ENCODE data around the gene TMEM151B.

The TMEM151B gene

DNA sequence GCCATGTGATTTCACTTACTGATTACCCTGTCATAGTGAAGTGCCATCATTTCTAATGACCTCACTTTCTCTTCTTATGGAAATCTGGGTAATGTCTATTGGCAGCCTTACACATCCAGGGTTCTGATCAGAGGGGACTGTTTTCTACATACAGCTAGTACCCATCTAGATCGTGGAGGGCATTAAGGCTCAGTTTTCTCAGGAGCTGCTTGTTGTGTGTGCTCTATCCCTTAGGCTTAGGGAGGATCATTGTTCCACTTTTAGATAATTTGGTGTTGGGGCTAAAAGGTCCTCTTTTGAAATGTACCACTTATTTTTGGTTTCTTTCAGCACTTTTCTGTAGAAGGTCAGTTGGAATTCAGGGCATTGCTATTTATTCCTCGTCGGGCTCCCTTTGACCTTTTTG, 19.5 kb upstream of the TMEM151B start:
- no peak for DNase-seq (ENCODE audit: low read depth)

DNA sequence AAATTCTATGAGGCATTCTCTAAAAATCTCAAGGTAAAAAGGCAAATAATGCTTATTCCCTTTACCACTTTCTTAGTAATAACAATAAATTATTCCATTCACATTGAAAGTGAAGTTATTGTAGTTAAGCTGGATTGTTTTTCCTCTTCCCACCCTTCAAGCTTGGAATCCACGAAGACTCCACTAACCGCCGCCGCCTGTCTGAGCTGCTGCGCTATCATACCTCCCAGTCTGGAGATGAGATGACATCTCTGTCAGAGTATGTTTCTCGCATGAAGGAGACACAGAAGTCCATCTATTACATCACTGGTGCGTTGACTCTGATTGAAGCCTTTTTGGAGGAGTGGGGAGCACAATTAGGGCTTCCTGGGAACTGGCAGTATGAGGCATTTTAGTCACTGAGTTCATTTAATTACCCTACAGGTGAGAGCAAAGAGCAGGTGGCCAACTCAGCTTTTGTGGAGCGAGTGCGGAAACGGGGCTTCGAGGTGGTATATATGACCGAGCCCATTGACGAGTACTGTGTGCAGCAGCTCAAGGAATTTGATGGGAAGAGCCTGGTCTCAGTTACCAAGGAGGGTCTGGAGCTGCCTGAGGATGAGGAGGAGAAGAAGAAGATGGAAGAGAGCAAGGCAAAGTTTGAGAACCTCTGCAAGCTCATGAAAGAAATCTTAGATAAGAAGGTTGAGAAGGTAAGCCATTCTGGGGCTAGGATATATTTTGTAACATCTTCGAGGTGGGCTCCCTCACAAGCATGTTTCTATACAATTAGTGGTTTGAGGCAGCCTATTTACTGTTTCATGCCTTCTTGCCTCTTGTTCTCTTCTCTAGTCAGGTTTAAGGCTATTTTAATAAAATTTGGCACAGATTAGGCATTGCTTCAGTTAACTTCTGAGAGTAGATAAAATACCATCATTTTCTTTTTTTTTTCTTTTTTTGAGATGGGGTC, 18.4 kb upstream of the TMEM151B start:
- DNase-seq (ENCODE audit: low read depth) = no peak

GRCh38 chr6:44253307-44254101, 16.7 kb upstream of the TMEM151B start:
- peak; percentile 73 for DNase-seq (ENCODE audit: low read depth)

DNA sequence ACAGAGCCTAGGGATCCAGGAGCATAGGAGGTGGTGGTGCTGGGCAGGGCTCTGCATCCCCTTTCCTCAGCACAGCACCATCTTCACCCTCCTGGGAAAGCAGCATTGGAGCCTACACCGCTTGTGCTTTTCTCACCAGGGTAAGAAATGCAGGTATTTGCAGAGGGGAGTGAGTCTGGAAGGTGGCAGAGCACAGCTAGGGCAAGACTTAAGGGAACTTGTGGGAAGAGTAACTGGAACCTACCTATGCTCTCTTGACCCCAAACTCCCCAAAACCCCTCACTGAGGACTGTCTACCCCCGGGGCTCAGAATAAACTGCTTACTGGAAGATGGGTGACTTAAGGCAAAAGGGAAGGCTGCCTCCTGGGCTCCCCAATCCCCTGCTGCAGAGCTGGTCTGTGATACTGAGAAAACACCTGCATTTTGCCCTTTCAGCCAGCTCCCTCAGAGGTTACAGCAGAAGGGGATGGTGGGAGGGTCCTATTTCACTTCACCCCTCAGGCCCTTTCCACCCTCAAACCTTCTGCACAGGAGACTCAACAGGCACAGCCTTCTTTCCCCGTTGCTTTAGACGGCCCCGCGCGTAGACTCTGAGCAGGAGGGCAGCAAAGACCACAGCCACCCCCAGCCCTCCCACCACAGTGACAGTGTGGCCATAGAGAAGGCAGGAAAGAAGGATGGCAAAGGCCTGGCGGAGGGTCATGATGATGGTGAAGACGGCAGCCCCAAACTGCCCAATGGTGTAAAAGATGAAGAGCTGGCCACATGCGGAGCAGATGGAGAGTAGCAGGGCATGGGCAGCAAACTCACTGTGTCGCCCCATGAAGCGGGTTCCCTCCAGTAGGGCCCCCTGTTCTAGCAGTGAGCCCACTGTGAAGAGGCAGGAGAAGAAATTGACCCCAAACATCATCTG, 15.8 kb upstream of the TMEM151B start:
- peak; percentile 42 for DNase-seq (ENCODE audit: low read depth)

- DNase-seq (ENCODE audit: low read depth) = peak; percentile 48
Measured at GRCh38 chr6:44255105-44255808, 15.0 kb upstream of the TMEM151B start.

DNA sequence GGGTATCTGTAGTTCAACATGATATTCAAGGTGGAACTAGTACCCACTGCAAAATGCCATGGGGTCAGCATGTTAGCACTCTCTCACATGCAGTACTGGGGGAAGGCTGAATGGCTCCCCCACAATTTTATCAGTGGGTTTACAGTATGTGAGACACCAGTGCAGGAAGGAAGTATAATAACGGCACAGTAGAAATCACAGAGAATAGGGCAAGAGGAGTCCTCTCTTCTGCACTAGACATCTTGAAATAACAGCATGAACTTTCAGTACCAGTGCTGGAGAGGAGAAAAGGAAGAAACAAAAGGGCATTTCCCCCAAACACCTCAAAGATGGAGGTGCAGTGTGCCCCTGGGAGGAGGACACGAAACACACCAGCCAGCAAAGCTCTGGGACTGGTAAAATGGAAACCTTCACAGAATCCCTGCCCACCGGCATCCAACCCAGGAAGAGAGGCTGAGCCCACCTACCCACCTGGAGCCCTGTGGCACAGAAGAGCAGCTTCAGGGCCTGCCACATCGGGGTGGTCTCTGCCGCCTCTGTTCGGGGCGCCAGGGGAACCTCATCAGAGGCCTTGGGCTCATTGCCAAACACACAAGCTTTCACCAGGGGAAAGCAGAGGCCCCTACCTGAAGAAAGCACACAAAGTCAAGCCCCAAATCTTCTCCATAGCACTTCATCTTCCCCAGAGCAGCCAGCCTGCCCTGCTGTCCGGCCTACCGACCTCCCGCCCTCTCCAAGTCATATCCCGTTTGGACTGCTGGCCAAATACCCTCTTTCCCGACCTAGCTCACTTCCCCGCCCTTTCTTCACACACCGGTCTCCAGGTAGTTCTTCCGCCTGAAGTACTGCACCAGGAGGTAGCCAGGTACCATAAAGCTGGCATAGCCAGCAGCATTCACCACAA, 14.1 kb upstream of the TMEM151B start:
- peak; percentile 57 for DNase-seq (ENCODE audit: low read depth)

GRCh38 chr6:44256775-44257024, 13.6 kb upstream of the TMEM151B start:
- no peak for DNase-seq (ENCODE audit: low read depth)

- DNase-seq (ENCODE audit: low read depth) = peak; percentile 81
Measured at GRCh38 chr6:44257025-44257752, 13.1 kb upstream of the TMEM151B start, which contains the start of gene SLC35B2. Gene SLC35B2, minus strand, starts transcription at chr6:44257528. Its CDS starts 118 bp downstream, at chr6:44257410.

DNA sequence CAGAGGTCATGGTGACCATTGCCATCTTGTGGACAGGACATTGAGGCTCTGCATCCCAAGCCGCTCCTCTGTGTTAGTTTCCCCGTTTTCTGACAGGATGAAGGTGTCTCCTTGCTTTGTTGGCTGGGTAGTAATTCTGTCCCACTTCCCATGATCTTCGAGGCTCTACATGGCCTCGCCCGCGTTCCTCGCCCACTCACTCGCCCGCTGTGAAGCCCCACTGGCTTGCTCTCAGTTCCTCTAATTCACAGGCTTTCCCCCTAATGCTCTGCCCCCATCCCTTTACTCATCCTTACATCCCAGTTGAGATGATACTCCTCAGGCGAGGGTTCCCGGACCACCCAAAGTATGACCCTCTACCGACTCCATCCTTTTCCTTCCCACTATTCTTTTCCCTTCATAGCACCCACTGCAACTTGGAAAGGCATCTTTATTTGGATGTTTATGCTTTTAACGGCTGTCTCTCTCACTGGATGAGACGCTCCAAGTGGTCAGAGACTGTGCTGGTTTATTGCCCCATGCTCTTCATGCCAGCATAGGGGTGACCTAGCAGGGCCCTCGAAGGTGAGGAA, 12.4 kb upstream of the TMEM151B start:
- no peak for DNase-seq (ENCODE audit: low read depth)

DNA sequence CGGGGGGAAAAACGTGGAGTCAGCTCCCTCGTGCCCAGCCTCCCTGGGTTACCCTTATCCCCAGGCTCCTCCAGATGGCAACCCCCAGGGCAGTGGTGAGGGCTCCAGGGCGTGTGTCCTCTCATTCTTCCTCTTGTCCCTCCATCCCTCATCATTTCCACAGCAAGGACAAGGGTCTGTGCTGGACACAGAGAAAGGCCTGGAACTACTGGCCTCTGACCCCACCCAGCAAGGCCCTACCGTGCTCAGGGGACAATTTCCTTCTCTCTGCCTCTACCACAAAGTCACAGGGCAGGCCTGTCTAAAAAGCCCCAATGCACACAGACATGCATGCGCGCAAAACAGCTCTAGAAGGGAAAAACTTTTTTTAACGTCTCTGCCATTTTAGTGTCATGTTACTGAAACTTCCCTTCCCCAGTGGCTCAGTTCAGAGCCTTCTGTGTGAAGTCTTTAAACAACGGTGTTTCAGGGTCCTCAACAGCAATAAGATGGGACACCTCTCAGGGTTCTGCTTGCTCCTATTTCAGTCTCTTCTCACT, 11.9 kb upstream of the TMEM151B start:
- DNase-seq (ENCODE audit: low read depth) = no peak

GRCh38 chr6:44258921-44259320, 11.3 kb upstream of the TMEM151B start:
- DNase-seq (ENCODE audit: low read depth) = no peak

GRCh38 chr6:44260011-44260410, 10.2 kb upstream of the TMEM151B start:
- no peak for DNase-seq (ENCODE audit: low read depth)

- DNase-seq (ENCODE audit: low read depth) = no peak
Measured at GRCh38 chr6:44260451-44261297, 9.6 kb upstream of the TMEM151B start.

GRCh38 chr6:44261581-44261980, 8.7 kb upstream of the TMEM151B start:
- DNase-seq (ENCODE audit: low read depth) = no peak

DNA sequence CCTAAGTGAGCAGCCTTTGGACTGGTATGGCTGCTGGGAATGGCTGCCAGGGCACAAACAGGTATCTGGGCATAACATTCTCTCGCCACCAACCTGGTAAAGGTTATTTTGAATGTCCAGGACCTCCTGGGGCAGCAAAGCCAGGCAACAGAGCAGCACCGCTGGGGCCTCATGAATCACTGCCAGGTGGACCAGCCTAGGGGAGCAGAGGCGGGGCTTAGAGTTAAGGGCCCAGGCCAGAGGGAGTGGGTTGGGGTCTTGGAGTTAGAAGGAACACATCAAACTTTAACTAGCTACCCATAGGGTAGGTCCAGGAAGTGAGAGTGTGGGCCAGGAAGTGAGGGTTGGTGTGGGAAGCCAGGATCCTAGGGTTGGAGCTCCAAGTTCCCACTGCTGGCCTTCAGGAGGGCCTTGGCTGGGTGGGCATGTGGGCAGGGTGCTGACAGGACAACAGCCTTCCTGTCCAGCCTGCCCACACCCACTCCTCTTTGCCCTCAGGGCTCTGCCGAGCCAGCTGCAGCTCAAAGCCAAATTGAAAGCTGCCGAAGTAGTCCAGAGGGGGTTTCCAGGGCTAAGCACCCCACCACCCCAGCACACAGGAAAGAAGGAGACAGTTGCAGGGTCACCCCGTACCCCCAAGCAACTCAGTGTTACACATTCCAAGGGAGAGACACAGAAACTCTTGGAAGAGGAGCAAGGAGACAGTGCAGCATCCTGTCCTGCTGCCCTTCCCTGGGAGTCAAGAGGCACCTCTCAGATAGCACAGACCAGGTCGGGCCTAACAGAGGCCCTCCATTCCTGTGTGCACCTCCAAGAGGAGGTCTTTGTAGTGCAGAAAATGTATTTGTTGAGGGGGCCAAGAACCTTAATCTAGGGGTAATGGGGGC, 7.5 kb upstream of the TMEM151B start:
- no peak for DNase-seq (ENCODE audit: low read depth)

- DNase-seq (ENCODE audit: low read depth) = peak; percentile 68
Measured at GRCh38 chr6:44263354-44264100, 6.7 kb upstream of the TMEM151B start.
